Measurements from ENCODE around the gene SLC35E2B. TPM values are rescaled to one million over a fixed set of nuclear protein-coding genes. Genes with fewer than 3 reads are reported as not detected.
"Not testable (repeated sequence)": the region's sequence is repeated elsewhere in the genome, so short reads cannot be mapped to it uniquely, and the experiment has no call there.

Gene SLC35E2B
- total and polyA plus RNA-seq, 2 of the 13 experiments (the other 11 are each of a cell fraction or from before 2014, with no cell fraction given) = 14.1 to 19.7 TPM

DNA sequence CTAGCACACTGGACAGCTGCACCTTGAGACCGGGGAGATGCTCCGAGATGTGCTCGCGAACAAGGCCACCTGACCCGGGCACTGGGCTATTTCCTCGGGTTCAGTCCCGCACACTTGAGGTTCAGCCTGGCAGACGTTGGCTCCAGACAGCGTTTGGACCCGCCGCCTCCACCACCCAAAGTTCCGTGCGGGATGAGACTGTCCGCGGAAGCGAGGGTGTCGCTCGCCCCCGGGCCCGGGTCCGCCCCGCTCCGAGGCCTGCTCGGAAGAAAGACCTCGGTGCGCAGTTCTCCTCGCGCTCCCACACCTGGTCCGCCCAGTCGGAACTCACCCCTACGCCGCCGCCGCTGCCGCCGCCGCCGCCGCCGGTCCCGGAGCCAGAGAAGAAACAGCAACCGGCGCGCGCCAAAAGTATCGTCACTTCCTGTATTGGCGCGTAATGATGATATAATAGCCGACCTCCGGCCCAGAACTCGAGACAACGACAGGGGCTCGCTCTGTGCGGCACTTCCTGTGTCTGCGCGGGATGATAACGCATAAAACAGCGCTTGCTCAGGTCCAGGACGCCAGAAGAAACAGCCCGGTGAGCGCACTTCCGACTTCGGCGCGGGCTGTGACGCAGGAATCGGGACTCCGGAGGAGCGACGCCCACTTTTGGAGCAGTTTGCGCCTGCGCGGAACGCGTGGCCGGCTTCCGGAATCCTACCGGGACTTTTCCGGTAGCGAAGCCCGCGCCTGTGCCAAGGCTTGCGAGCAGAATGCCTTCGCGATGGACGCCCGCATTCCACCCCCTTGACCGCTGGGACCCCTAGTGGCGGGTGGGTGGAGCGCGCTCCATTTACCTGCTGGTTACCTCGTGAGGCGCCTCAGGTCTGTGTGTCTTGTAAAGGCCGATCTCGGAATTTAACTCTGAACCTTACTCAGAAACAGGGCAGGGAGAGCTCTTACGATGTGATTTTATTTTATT, 33.7 kb downstream of the SLC35E2B start, which contains the start of gene CDK11B (continued):
- TF ChIP-seq, protein P1, sequence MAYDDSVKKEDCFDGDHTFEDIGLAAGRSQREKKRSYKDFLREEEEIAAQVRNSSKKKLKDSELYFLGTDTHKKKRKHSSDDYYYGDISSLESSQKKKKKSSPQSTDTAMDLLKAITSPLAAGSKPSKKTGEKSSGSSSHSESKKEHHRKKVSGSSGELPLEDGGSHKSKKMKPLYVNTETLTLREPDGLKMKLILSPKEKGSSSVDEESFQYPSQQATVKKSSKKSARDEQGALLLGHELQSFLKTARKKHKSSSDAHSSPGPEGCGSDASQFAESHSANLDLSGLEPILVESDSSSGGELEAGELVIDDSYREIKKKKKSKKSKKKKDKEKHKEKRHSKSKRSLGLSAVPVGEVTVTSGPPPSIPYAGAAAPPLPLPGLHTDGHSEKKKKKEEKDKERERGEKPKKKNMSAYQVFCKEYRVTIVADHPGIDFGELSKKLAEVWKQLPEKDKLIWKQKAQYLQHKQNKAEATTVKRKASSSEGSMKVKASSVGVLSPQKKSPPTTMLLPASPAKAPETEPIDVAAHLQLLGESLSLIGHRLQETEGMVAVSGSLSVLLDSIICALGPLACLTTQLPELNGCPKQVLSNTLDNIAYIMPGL (CRISPR knock-in tag; IDR thresholded peaks at IDR 0.05; ENCODE audit: borderline replicate concordance in 1 of 2, low read depth in 1 of 2) = peak in 1 of 2 experiments; percentile 69; a peak in 2 of 4 replicates
- TF ChIP-seq, protein P2, sequence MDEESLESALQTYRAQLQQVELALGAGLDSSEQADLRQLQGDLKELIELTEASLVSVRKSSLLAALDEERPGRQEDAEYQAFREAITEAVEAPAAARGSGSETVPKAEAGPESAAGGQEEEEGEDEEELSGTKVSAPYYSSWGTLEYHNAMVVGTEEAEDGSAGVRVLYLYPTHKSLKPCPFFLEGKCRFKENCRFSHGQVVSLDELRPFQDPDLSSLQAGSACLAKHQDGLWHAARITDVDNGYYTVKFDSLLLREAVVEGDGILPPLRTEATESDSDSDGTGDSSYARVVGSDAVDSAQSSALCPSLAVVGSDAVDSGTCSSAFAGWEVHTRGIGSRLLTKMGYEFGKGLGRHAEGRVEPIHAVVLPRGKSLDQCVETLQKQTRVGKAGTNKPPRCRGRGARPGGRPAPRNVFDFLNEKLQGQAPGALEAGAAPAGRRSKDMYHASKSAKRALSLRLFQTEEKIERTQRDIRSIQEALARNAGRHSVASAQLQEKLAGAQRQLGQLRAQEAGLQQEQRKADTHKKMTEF (CRISPR knock-in tag; IDR thresholded peaks at IDR 0.05) = peak; percentile 55
- TF ChIP-seq, protein P3, sequence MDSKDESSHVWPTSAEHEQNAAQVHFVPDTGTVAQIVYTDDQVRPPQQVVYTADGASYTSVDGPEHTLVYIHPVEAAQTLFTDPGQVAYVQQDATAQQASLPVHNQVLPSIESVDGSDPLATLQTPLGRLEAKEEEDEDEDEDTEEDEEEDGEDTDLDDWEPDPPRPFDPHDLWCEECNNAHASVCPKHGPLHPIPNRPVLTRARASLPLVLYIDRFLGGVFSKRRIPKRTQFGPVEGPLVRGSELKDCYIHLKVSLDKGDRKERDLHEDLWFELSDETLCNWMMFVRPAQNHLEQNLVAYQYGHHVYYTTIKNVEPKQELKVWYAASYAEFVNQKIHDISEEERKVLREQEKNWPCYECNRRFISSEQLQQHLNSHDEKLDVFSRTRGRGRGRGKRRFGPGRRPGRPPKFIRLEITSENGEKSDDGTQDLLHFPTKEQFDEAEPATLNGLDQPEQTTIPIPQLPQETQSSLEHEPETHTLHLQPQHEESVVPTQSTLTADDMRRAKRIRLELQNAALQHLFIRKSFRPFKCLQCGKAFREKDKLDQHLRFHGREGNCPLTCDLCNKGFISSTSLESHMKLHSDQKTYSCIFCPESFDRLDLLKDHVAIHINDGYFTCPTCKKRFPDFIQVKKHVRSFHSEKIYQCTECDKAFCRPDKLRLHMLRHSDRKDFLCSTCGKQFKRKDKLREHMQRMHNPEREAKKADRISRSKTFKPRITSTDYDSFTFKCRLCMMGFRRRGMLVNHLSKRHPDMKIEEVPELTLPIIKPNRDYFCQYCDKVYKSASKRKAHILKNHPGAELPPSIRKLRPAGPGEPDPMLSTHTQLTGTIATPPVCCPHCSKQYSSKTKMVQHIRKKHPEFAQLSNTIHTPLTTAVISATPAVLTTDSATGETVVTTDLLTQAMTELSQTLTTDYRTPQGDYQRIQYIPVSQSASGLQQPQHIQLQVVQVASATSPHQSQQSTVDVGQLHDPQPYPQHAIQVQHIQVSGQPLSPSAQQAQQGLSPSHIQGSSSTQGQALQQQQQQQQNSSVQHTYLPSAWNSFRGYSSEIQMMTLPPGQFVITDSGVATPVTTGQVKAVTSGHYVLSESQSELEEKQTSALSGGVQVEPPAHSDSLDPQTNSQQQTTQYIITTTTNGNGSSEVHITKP (CRISPR knock-in tag; IDR thresholded peaks at IDR 0.05; ENCODE audit: low read depth) = peak; percentile 66; the same call in 1 of the 2 replicates
- not testable (repeated sequence) for TF ChIP-seq SP1 (IDR thresholded peaks at IDR 0.05)
- peak; percentile 64; the same call in 1 of the 2 replicates for TF ChIP-seq SP1 (CRISPR knock-in tag; IDR thresholded peaks at IDR 0.05)
- TF ChIP-seq GABPB1 (CRISPR knock-in tag; IDR thresholded peaks at IDR 0.05) = peak; percentile 94
- TF ChIP-seq POLR2G (IDR thresholded peaks at IDR 0.05; ENCODE audit: low read depth, low read length) = peak; percentile 53; the same call in 1 of the 2 replicates
- TF ChIP-seq, protein P4, sequence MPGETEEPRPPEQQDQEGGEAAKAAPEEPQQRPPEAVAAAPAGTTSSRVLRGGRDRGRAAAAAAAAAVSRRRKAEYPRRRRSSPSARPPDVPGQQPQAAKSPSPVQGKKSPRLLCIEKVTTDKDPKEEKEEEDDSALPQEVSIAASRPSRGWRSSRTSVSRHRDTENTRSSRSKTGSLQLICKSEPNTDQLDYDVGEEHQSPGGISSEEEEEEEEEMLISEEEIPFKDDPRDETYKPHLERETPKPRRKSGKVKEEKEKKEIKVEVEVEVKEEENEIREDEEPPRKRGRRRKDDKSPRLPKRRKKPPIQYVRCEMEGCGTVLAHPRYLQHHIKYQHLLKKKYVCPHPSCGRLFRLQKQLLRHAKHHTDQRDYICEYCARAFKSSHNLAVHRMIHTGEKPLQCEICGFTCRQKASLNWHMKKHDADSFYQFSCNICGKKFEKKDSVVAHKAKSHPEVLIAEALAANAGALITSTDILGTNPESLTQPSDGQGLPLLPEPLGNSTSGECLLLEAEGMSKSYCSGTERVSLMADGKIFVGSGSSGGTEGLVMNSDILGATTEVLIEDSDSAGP (CRISPR knock-in tag; IDR thresholded peaks at IDR 0.05; ENCODE audit: borderline replicate concordance) = peak; percentile 66; the same call in 1 of the 2 replicates
- TF ChIP-seq, protein P5, sequence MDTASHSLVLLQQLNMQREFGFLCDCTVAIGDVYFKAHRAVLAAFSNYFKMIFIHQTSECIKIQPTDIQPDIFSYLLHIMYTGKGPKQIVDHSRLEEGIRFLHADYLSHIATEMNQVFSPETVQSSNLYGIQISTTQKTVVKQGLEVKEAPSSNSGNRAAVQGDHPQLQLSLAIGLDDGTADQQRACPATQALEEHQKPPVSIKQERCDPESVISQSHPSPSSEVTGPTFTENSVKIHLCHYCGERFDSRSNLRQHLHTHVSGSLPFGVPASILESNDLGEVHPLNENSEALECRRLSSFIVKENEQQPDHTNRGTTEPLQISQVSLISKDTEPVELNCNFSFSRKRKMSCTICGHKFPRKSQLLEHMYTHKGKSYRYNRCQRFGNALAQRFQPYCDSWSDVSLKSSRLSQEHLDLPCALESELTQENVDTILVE (CRISPR knock-in tag; IDR thresholded peaks at IDR 0.05) = peak; percentile 100
- peak; percentile 42 for TF ChIP-seq ASH2L (IDR thresholded peaks at IDR 0.05; ENCODE audit: insufficient read length, low read depth, low read length)
- 0 out of 2 replicates have a peak, but pooled peaks have one; percentile 35 for TF ChIP-seq FOXA3 (CRISPR knock-in tag; IDR thresholded peaks at IDR 0.05)
- TF ChIP-seq POGZ (CRISPR knock-in tag; IDR thresholded peaks at IDR 0.05) = peak; percentile 41; the same call in 1 of the 2 replicates
- peak; percentile 70; the same call in 1 of the 2 replicates for TF ChIP-seq KDM2A (CRISPR knock-in tag; IDR thresholded peaks at IDR 0.05; ENCODE audit: borderline replicate concordance, low read depth)

Measured in HepG2 (cell line).